Central memory CD4-positive, alpha-beta T cell (primary cell): Measurements from ENCODE around the gene DGCR6L.
"Not testable (repeated sequence)": the region's sequence is repeated elsewhere in the genome, so short reads cannot be mapped to it uniquely, and the experiment has no call there.

Source experiments
- DNase-seq: peaks from one replicate; pipeline ENCODE4 v3.0.0; 2022

Gene DGCR6L

DNA sequence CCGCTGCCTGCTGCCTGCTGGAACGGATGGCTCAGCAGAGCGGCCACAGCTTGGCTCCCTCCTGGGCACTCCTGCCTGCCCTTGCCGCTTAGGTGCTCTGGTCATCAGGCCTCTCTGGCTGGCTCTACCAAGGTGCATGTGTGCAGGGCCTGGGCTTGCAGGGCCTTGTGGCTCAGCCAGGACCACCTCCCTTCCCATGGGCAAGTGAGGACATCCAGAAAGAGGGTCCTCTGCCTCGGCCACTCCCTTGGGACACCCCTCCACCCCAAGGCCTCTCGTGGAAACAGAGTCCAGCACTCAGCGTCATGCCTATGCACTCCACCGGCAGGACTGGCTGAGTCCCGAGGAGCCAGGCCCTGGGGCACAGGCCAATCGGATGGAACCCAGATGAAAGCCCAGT is 45.5 kb downstream of the DGCR6L start:
- not testable (repeated sequence) for DNase-seq

DNA sequence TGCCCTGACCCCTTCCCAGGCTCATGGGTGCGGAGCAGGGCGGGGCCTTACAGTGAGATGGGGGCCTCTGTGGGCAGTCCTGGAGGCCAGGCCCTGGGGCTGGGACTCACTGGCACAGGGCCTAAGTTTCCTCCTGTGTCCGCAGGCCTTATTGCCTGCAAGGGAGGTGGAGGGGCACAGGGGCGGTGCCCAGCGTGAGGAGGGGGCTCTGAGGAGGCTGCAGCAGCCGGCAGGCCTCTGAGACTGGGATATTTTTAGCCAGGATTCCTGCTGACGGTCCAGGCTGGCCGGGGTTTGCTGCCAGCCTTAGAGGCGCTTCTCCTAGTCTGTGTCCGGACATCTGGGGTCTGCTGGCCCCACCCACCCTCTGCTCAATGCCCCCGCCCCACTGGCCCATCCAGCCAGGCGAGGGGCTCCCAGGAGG is 46.1 kb downstream of the DGCR6L start:
- DNase-seq = no peak

- no peak for DNase-seq
These were observed 47.2 kb downstream of the DGCR6L start for GRCh38 chr22:20272700-20273099.

GRCh38 chr22:20272174-20272573 is 47.7 kb downstream of the DGCR6L start:
- DNase-seq = no peak

GRCh38 chr22:20271114-20271994 is 48.5 kb downstream of the DGCR6L start:
- DNase-seq = no peak

DNA sequence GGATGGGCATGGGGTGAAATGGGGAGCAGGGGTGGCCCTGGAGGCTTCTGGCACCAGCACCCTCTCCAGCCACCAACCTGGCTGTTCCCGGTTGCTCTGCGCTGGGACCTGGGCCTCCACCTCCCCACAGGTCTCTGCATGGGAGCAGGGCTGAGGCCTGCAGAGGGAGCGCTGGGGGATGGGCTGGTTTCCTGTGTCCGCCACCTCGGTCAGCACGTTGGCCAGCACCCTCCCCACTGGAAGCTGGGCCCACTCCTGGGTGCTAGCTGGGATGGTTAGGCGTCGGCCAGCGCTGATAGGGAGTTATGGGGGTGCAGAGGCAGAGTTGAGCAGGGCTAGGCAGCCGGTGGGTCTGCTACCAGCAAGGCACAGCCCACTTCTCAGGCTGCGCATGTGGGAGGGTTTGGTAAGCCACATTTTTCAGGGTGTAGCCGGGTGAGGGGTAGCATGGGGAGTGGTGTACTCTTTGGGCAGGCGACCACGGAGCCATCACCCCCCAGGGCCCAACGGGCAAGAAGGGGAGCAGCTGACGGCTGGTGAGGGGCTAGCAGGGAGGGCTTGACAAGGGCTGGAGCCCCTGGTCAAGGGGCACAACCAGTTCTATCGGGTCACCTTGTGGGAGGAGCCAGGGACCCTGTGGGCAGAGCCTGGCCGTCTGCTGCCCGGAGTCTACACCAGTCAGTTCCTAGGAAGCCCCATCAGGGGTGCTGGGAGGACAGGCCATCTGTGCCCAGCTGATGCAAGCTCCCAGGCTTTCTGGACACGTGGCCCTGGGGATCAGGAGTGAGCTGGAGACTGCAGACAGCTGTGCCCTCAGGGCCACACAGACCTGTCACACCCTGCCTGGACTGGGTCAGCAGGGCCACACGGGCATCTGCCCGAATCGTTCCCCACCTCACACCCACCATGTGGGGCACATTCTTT is 49.4 kb downstream of the DGCR6L start:
- DNase-seq = not testable (repeated sequence)

GRCh38 chr22:20269673-20270072 is 50.2 kb downstream of the DGCR6L start:
- not testable (repeated sequence) for DNase-seq

DNA sequence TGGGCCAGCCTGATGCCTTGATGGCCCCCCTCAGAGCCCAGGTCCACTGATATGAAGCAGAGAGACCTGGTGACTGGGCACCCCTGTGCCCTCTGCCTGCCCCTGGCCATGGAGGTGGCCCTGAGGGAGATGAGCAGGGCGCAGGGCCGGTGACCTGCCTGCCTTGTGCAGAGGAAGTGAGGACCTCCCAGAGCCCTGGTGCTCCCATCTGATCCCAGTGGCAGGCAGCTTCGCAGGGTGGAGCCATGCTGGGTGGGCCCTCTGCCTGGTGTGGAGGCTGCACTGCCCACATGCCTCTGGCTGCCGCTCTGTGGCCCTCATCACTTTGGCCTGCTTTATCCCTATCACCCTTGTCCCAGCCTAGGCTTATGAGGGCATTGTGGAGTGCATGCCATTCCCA is 50.7 kb downstream of the DGCR6L start:
- DNase-seq = not testable (repeated sequence)

GRCh38 chr22:20268279-20269012 is 51.4 kb downstream of the DGCR6L start, which contains the start of gene RTN4R:
Gene RTN4R (minus strand): TSS chr22:20268318. CDS start chr22:20268092, 226 bp downstream.
- DNase-seq = peak; percentile 46

- no peak for DNase-seq
These were observed 52.2 kb downstream of the DGCR6L start for GRCh38 chr22:20267441-20268278.

DNA sequence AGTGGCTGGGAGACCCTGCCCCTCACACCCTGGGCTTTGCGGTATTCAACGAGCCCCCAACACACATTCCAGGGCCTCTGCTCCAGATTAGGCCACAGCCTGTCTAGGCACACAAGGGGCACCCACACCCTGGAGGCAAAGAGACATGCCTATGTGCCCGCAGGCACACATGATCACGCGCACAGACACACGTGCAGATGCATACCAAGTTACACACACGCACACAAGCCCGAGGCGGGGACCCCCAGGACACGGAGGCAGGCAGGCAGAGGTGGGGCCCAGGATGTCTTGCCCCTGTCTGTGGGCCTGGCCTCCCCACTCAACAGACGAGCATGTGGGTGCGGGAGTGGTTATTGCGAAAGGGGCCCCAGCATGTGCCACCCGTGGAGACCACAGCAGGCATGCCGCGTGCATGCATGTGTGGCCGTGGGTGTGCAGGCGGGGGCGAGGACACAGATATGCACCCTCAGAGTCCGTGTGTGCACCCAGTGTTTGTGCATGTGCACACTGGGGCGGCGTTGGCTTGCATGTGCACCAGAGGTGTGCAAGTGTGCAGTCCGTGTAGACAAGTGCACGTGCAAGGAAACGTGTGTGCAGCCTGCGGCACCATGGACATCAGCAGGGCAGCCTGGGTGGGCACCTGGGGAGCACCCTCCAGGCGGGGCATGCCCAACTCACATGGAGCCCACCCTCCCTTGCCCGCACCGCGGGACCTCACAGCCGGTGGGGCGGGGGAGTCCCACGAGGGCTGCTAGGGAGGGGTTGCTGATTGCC is 53.0 kb downstream of the DGCR6L start:
- not testable (repeated sequence) for DNase-seq

- DNase-seq = not testable (repeated sequence)
These were observed 53.8 kb downstream of the DGCR6L start for GRCh38 chr22:20265772-20266666.

- no peak for DNase-seq
These were observed 55.0 kb downstream of the DGCR6L start for GRCh38 chr22:20264614-20265452.
